NCI-H2196 (cell line): ENCODE measurements around the gene VSIG10.

Experiments
- DNase-seq: peaks from one replicate; lab custom pipeline; 2025; ENCODE audit not compliant: unreplicated experiment; lab: John Stamatoyannopoulos, UW

The VSIG10 gene

GRCh38 chr12:118061011-118061872 lies 42.6 kb downstream of the VSIG10 start, which contains the start of gene WSB2:
WSB2 (minus strand) TSS chr12:118061179; CDS start chr12:118061048, 131 bp downstream.
- peak; percentile 65 for DNase-seq

DNA sequence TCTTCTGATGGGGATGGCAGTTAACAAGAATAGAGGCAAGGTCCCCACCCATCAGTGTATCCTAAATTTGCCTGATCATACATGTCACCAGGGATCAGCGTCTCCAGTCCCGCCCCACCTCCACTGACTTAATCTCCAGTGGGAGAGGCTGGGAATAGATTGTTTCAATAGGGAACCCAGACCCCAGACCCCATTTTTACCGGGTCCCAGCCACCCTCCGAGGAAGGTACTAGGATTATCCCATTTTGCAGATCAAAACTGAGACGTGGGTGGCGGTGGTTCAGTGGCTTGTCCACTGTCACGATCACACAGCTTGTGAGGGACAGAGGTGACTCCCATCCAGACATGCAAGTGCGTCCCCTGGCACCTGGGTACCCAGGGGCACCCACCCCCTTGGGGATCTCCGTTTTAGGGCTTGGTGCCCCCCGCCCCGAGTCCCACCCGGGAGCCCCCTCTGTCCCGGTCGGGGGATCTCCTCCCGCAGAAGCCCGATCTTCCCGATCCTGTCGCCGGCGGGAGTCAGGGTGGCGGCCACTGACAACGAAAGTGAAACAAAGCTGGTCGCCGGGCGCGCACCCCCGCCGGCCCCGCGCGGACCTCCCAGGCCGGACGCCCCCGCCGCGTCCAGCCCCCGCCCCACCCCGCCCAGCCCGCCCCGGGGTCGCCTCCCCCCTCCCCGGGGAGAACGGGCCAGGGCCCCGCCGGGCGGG lies 43.4 kb downstream of the VSIG10 start:
- peak; percentile 18 for DNase-seq

DNA sequence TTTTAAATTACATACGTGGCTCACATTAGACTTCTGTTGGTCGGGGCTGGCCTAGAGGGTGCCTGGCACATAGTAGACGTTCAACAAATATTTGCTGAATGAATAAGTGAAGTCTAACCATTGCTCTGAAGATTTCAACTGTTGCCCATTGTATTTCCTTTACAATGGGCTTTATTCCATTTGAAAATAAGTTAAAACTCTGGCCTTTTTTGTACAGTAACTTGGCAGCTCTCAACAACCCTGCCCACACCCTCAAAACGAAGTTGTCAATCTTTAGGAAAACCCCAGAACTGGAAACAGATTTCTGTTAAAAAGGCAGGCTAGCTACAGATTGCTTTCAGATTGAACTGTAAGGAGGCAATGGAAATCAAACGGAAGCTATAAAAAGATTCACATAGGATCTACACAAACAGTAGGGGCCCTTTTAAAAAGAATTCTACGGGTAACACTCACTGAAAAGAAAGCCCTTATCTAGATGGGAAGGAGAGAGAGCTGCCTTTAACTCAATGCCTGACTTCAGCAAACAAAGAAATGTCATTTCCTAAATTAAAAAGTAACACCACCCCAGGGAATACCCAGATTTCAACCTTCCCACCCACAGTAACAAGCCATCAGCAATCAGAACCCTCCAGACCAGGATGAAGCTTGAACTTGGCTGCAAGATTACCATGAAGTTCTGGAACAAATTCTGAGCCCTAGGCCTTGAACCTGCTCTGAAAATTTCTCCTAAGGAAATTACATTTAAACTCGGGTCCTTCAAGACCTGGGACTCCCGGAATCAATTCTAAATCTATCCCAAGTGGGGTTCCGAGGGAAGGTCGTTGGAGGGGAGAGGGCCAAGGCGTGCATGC lies 44.2 kb downstream of the VSIG10 start:
- no peak for DNase-seq

DNA sequence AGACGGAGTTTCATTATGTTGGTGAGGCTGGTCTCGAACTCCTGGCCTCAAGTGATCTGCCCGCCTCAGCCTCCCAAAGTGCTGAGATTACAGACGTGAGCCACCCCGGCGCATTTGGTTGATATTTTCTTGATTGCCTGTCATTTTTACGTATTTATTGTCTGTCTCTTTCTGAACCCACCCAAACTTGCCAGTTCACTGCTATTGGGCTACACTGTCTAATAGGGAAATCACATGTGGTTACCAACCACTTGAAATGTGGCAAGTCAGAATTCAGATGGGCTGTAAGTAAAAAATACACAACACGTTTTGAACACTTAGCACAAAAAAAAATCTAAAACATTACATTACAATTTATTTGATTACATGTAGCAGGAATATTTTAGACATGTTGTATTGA lies 44.9 kb downstream of the VSIG10 start:
- DNase-seq, result no peak

DNA sequence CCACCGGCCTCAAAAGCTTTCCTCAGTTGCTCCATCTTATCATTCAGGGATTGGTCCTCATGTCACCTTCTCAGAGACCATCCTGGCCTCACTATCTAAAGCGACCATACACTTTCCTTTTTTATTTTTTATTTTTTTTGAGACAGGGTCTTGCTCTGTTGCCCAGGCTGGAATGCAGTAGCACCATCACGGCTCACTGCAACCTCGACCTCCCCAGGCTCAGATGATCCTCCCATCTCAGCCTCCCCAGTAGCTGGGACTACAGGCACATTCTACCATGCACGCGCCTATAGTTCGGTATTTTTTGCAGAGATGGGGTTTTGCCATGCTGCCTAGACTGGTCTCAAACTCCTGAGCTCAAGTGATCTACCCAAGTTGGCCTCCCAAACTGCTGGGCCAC lies 45.6 kb downstream of the VSIG10 start:
- DNase-seq, result no peak

DNA sequence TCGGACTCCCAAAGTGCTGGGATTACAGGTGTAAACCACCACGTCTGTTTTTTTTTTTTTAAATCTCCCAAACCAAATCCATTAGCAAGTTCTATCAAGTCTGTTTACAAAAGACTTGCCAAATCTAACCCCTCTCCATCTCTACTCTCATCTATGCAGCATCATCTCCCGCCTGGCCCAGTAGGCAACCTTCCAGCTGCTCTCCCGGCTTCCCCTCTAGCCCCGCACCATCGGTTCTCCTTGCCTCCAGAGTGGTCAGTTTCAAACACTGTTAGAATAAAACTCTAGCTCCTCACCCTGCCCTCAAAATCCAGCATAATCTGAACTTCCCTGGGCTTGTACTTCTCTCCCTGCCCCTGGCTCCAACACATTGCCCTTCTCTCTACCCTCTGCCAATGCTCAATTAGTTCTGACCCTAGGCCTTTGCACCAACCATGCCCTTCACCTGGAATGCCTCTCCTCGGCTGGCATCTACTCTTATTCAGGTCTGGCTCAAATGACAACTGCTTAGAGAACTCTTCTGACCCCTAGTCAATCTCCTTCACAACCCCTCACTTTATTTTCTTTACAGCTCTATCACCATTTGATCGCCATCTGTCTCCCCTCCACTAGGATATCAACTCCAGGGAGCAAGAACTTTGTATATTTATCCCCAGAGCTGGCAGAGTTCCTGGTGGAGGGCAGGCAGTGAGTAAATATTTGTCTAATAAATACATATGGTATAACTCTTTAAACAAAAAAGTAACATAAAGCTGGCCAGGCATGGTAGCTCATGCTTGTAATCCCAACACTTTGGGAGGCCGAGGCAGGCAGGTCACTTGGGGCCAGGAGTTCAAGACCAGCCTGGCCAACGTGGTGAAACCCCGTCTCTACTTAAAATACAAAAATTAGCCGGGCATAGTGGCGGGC lies 47.7 kb downstream of the VSIG10 start:
- DNase-seq, result peak; percentile 29

GRCh38 chr12:118055144-118055557 lies 48.7 kb downstream of the VSIG10 start:
- peak; percentile 35 for DNase-seq

DNA sequence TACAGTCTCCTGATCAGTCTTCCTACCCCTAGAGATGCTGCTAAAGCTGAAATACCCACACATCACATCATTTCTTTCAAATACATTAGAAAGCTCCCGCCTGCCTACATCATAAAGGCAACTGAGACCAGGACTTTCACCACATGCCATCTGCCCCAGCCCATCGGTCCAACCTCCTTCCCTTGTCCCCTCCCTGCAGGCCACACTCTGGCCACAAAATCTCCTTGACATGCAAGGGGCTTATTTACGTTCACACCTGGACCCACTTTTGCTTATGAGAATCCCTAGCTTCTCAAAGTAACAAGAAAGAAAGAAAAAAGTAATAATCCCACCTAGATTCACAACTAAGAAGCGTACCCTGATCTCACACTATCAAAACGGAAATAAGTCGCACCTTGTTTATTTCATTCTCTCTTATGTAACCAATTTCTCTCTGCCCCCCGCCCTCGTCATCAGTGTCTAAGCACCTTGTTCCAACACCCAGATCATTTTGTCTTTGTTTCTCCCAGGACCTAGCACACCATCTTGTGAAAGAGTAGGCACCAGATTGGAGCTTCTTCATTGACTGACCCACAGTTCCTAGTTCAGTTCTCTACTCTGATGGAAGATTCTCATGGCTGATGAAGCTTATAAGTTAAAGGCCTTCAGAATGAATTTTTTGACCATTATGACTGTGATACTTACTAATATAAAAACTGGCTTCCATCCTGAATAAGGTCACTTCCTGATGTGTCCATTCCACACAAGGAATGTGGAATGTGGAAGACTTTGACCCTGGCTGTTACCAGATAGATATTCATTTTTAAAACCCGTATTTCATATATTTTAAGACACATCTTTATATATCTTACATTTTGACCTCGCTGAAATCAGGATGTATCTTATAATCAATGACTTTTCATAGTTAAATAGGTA lies 50.5 kb downstream of the VSIG10 start:
- DNase-seq, result no peak

- peak; percentile 64 for DNase-seq
These were observed 51.3 kb downstream of the VSIG10 start for GRCh38 chr12:118052324-118053070.

- DNase-seq, result no peak
These were observed 52.6 kb downstream of the VSIG10 start for GRCh38 chr12:118050972-118051910.

- no peak for DNase-seq
These were observed 57.4 kb downstream of the VSIG10 start for GRCh38 chr12:118046430-118046829.

- DNase-seq, result no peak
These were observed 59.2 kb downstream of the VSIG10 start for GRCh38 chr12:118044577-118044976.

- DNase-seq, result no peak
These were observed 59.7 kb downstream of the VSIG10 start for GRCh38 chr12:118044075-118044474.

GRCh38 chr12:118042091-118042490 lies 61.7 kb downstream of the VSIG10 start:
- no peak for DNase-seq

GRCh38 chr12:118038137-118038536 lies 65.7 kb downstream of the VSIG10 start:
- peak; percentile 22 for DNase-seq

- no peak for DNase-seq
These were observed 67.0 kb downstream of the VSIG10 start for GRCh38 chr12:118036672-118037411.
